Subcutaneous abdominal adipose tissue (tissue), 5 donors: ENCODE data around the gene CNTFR.

Source experiments
- H3K27ac ChIP-seq: one replicate; pipeline ENCODE4 v1.7.0; 2013; ENCODE audit warnings: low read depth, mild to moderate bottlenecking, inconsistent platforms, low read length, moderate library complexity
- H3K27me3 ChIP-seq, 5 donors: one replicate each; pipeline ENCODE4 v1.7.0; 2013; ENCODE audit warnings: low read length in 5 of 5, inconsistent platforms in 1 of 5; ENCODE audit not compliant: control insufficient read depth in 5 of 5, insufficient read depth in 4 of 5
- H3K36me3 ChIP-seq, 5 donors: one replicate each; pipeline ENCODE4 v1.7.0; 2013; ENCODE audit warnings: low read length in 5 of 5; ENCODE audit not compliant: control insufficient read depth in 5 of 5, insufficient read depth in 5 of 5
- H3K4me1 ChIP-seq, 5 donors: one replicate each; pipeline ENCODE4 v1.7.0; 2013; ENCODE audit warnings: low read length in 5 of 5, mild to moderate bottlenecking in 3 of 5, moderate library complexity in 1 of 5; ENCODE audit not compliant: control insufficient read depth in 5 of 5, insufficient read depth in 5 of 5
- H3K4me3 ChIP-seq, 5 donors: one replicate each; pipeline ENCODE4 v1.7.0; 2013; ENCODE audit warnings: low read length in 5 of 5, low read depth in 1 of 5
- H3K9ac ChIP-seq, 5 donors: one replicate each; pipeline ENCODE4 v1.7.0; 2013; ENCODE audit warnings: low read length in 5 of 5, mild to moderate bottlenecking in 4 of 5, moderate library complexity in 3 of 5
- H3K9me3 ChIP-seq, 5 donors: one replicate each; pipeline ENCODE4 v1.7.0; 2013; ENCODE audit warnings: low read length in 5 of 5; ENCODE audit not compliant: control insufficient read depth in 5 of 5
- donor health status: healthy.
- donor health status: healthy.
- donor health status: healthy.
- donor health status: healthy.
- donor health status: healthy.

CNTFR gene

DNA sequence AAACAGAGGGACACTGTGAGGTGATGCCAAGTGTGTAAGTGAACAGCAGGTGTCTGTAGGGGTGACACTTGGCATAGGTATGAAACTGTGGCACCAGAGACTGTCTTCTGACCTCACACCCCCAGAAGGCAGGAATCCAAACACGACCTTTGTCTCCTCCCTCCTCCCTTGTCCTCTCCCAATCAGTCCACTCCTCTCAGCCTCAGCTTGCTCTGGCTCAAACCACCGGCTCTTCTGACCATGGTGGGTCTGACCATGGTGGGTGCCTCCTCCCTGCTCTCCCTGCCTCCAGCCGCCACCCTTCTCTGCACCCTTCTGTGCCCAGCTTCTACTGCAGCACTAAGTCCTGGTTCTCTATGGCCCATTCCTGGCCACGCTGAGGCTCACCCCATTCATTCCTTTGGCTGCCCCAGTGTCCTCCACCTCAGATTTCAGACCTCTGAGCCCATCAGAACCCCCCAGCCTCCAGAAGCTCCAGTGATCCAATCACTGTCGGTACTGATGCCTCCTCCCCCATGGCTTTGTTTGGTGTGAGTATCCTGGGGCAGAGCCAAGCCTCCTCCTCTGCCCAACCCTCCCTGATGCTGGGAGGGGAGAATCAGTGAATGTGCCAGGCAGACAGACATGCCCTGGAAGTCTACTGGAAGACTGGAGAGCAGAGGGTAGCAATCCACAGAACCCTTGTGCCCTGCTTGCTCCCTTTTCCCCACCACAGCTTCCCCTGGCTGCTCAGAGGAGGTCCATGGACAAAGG, 41.1 kb upstream of the CNTFR start:
- H3K9ac ChIP-seq, result peak overlapping the region in 1 of 5 donors; percentile 4
- no peaks in the 10 kb centered on the region for H3K9me3 ChIP-seq
- no peak overlapping the region for H3K27ac ChIP-seq
- peaks cover 0 to 14% (median 12%) of the 10 kb centered on the region in 5 donors for H3K4me1 ChIP-seq
- no peak overlapping the region for H3K4me3 ChIP-seq
- peaks cover 0 to 8% (median 7%) of the 10 kb centered on the region in 5 donors for H3K36me3 ChIP-seq
- H3K27me3 ChIP-seq, result peaks cover 38 to 51% (median 48%) of the 10 kb centered on the region in 5 donors

DNA sequence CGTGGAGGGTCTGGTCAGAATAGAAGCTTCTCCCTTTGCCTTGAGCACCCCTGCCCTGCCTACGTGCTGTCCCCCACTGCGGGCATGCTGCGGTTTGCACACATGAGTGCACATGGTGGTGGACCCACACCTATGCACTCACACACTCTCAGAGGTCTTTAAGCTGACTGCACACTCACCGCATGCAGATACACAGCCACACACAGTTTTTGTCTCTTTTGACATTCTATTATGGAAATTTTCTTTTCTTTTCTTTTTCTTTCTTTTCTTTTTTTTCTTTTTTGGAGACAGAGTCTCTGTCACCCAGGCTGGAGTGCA, 39.9 kb upstream of the CNTFR start:
- Histone ChIP-seq H3K27ac (no peak overlapping the region), H3K4me3 (peak overlapping the region; percentile 20 to 54 (median 50)), H3K9ac (no peak overlapping the region), H3K9me3 (no peaks in the 10 kb centered on the region), H3K4me1 (peaks cover 0 to 14% (median 12%) of the 10 kb centered on the region in 5 donors), H3K36me3 (no peaks in the 10 kb centered on the region), H3K27me3 (peaks cover 47 to 60% (median 57%) of the 10 kb centered on the region in 5 donors)

DNA sequence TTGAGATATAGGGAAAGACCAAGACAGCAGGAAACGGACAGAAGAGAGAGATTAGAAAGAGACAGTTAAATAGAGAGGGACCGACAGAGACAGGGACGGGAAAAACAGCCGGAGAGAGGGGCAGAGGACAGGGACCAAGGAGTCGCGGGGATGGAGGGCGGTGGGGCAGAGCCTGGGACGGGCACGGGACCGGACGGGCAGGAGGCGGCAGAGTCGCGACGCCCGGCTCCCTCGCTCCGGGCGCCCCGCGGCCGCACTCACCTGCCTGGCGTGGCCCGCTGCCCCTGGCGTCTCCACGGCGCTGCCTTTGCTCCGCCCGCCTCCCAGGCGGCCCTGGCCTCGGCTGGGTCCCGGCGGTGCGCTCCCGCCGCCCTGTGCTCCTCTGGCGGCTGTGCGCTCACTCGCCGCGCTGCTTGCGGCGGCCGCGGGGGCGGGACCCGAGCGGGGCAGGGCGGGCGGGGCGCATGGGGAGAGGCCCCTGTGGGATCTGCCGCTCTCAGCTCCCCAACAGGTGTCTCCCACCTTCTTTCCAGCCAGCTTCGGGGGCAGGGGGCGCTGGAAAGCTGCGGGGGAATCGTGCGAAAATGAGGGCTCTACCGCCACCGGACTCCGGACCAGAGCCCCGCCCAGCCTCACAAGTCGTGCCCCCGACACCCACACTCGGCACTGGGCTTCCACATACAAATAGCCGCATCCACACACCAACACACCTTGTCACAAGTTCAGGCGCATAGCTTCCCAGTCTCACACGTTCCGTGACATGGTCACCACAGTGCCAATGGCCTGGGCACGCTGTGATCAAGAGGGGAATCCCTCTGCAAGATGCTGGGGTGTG, 39.3 kb upstream of the CNTFR start, which contains the start of gene ARID3C:
TSS of gene ARID3C (minus strand) at position 411 of the 835 bp plus-strand sequence. CDS start 1,052 bp downstream, outside the sequence.
- peaks cover 0 to 15% (median 11%) of the 10 kb centered on the region in 5 donors for H3K4me1 ChIP-seq
- no peaks in the 10 kb centered on the region for H3K36me3 ChIP-seq
- H3K9ac ChIP-seq, result peak within 1 kb of the TSS in 1 of 5 donors; percentile 56
- H3K27ac ChIP-seq, result no peak within 1 kb of the TSS
- no peaks in the 10 kb centered on the region for H3K9me3 ChIP-seq
- peaks cover 48 to 66% (median 63%) of the 10 kb centered on the region in 5 donors for H3K27me3 ChIP-seq
- H3K4me3 ChIP-seq, result peak within 1 kb of the TSS; percentile 20 to 54 (median 50)

DNA sequence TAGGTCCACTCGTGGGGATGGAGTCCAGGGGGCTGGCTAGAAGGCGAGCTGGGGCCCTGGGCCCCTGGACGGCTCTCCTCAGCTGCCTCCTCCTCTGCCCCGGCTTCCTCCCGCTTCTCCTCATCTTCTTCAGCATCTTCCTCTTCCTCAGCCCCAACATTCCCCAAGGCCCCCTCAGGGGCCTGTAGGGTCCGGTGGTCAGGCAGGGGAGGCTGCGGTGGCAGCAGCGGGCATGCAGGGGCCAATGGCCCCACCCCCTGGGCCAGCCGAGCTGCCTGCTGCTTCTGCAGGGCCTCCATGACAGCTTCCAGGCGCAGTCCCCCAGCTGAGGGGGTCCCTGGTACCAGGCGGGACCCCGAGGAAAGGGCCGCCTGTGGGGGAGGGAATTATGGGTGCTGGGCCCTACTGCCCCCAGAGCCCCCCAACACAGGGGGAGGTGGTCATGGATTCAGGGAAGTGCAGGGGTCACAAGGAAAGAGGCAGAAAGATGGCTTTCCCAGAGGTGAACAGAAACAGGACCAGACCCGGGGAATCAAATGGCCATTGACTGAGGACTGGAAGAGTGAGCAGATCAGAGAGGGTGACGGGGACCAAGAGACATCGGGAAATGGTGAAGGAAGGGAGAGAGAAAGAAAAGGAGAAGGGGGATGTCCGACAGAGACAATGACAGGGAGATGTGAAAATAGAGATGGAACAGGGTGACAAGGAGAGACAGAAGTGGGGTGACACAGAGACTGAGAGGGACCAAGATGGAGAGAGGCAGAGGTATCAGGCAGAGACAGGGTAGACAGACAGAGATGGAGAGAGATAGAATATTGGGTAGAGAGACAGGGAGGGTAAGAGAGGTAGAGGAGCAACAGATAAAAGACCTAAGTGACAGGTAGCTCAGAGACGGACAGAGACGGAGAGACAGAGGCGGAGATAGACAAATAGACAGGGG, 38.5 kb upstream of the CNTFR start:
- no peak overlapping the region for H3K27ac ChIP-seq
- H3K36me3 ChIP-seq, result no peaks in the 10 kb centered on the region
- peaks cover 0 to 23% (median 16%) of the 10 kb centered on the region in 5 donors for H3K4me1 ChIP-seq
- H3K9me3 ChIP-seq, result no peaks in the 10 kb centered on the region
- H3K27me3 ChIP-seq, result peaks cover 53 to 73% (median 71%) of the 10 kb centered on the region in 5 donors
- peak overlapping the region in 1 of 5 donors; percentile 56 for H3K9ac ChIP-seq
- H3K4me3 ChIP-seq, result peak overlapping the region in 3 of 5 donors; percentile 36 to 53 (median 47)

DNA sequence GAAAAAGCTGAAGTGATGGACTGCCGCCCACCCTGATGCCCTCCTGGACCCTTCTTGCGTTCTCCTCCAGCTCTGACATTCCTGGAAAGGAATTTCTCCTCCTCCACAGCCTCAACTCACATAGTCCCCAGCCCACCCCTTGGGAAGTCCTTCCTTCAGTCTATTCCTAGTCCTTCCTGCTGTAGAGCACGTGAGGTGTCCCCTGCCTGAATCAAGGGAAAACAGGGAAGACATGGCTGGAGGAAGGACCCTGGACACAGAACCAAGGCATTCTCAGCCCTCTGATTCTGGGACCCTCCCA, 35.6 kb upstream of the CNTFR start:
- Histone ChIP-seq H3K4me3 (no peak overlapping the region), H3K27ac (no peak overlapping the region), H3K9ac (no peak overlapping the region), H3K9me3 (no peaks in the 10 kb centered on the region), H3K36me3 (no peaks in the 10 kb centered on the region), H3K4me1 (peaks cover 0 to 32% (median 23%) of the 10 kb centered on the region in 5 donors), H3K27me3 (peaks cover 64 to 80% (median 76%) of the 10 kb centered on the region in 5 donors)

DNA sequence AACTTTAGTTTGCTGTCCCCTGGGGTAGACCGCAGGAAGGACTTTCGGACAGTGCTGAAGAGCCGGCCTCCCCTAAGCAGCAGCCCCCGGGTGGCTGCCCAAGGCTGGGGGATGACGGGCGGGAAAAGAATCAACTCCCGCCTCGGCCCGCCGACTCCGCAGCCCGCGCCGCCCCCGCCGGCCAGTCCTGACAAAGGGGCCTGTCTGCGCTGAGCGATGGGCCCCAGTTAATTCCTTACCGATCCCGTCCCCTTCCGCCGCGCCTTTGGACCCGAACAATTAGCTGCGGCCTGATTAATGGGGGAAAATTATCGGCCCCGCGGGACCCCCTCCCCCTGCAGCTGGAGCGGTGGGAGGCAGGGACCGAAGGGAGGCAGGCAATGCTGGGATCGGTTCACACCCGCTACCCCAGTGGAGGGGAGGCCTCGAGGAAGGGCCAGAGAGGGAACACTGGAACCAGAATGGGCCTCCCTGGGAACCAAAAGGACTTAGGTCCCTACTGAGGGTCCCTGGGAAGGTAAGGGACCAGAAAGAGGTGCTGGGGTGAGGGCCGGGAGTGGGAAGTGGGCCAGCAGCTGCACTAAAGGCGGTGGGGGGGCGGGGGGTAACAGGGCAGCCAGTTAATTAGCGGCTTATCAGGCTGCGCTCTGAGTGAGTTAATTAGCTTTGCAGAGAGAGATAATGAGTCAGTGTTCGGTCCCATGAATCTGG, 35.1 kb upstream of the CNTFR start:
- Histone ChIP-seq H3K4me3 (no peak overlapping the region), H3K9me3 (no peaks in the 10 kb centered on the region), H3K9ac (no peak overlapping the region), H3K27ac (no peak overlapping the region), H3K4me1 (peaks cover 3 to 37% (median 28%) of the 10 kb centered on the region in 5 donors), H3K36me3 (no peaks in the 10 kb centered on the region), H3K27me3 (peaks cover 63 to 75% (median 73%) of the 10 kb centered on the region in 5 donors)

DNA sequence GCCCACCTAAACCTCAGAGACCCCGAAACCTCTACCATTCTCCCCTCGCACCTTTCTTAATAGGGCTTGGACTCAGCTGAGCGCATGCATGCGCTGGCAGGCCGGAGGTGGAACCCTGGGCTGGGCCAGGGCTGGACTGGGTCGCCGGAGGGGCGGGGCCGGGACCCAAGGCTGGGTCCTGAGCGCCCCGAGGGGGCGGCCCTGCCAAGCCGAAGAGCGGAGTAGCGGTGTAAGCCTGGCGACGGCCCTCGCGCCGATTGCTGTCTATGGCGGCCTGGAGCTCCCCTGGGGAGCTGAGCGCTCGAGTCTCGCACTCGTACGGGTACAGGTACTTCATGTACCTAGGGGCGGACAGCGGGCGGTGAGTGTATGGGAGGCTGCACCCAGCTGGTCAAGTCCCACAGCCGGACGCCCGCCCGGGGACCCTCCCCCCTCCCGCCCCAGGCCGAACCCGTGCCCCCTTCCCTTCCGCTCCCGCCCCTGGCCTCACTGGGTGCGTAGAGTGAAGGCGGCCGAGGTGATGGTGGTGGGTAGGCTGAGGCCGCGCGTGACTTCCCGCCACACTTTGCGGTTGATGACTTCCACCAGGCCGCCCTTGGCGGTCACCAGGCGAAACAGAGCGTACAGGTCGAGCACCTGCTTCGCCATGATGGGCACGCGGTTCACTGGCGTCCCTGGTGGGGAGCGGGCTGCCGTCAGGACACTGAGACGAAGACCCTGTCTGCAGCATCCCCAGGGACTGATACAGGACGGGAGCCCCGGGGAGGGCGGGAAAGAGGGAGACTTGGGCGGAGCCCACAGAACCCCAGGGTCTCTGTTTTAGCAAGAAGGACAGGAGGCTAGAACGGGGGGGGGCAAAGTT, 34.1 kb upstream of the CNTFR start:
- Histone ChIP-seq H3K27me3 (peaks cover 55 to 67% (median 65%) of the 10 kb centered on the region in 5 donors), H3K4me3 (no peak overlapping the region)

DNA sequence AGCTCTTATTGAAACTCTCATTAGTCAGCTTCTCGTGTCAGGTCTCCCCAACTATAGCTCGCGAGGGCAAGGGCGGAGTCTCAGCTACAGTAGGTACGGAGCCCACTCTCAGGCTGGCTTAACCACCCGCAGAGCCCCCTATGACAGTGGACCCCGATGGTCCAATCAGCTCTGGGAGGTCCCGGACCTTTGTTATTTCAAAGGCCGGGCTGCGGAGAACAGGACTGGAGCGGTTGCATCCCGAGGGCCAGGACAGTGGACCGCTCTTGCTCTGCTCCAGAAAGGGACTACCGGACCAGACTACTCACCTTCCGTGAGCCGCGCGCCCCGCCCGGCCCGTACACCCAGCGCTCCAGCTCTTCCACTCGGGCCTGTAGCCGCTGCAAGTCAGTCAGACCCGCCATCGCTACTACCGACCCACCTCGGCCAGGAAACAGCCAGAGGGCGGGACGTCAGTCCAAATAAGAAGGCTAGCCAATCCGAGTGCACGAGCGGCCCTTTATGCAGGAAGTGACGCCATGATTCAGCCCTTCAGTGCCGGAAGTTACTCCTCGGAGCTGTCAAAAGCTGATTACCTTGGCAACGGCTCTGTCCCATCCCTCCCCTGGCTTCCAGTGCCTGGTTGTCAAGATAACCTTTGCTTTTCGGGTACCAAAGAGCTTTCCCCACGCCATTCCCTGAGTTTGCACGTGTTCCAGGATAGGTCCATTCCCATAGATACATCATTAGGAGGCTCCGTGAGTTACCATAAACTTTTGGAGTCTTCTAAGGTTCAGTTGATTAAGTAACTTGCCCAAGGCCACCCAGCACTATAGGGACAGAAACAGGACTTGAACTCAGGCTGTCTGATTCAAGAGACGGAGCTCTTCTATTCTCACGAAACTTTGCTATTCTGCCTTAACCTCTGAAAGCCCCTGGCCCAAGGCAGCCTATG, 30.8 kb upstream of the CNTFR start, which contains the start of gene DCTN3:
TSS of gene DCTN3 (minus strand) at position 435 of the 934 bp plus-strand sequence. CDS start at position 404, 31 bp downstream.
- peaks cover 5 to 30% (median 21%) of the 10 kb centered on the region in 5 donors for H3K4me1 ChIP-seq
- peak within 1 kb of the TSS; percentile 75 to 92 (median 90) for H3K4me3 ChIP-seq
- H3K9ac ChIP-seq, result peak within 1 kb of the TSS; percentile 64 to 87 (median 86)
- no peaks in the 10 kb centered on the region for H3K9me3 ChIP-seq
- no peak within 1 kb of the TSS for H3K27ac ChIP-seq
- H3K27me3 ChIP-seq, result peaks cover 25 to 35% (median 34%) of the 10 kb centered on the region in 5 donors
- peaks cover 6 to 34% (median 29%) of the 10 kb centered on the region in 5 donors for H3K36me3 ChIP-seq

More for the DNA sequence above, 34.1 kb upstream of the CNTFR start:
- no peaks in the 10 kb centered on the region for H3K9me3 ChIP-seq
- no peak overlapping the region for H3K27ac ChIP-seq
- H3K36me3 ChIP-seq, result peaks cover 0 to 1% (median 0%) of the 10 kb centered on the region in 5 donors
- H3K4me1 ChIP-seq, result peaks cover 5 to 35% (median 26%) of the 10 kb centered on the region in 5 donors
- no peak overlapping the region for H3K9ac ChIP-seq
